Fibroblast of skin of right biceps (primary cell): ENCODE measurements around the gene SMIM1.

Experiments used
- DNase-seq: peaks from one replicate; pipeline ENCODE4 v3.0.0-alpha.2; 2013

Gene SMIM1

GRCh38 chr1:3759796-3760195, 12.8 kb upstream of the SMIM1 start:
- no peak for DNase-seq

- DNase-seq, result no peak
Measured at GRCh38 chr1:3761296-3762010, 11.1 kb upstream of the SMIM1 start.

GRCh38 chr1:3762151-3762872, 10.2 kb upstream of the SMIM1 start:
- no peak for DNase-seq

DNA sequence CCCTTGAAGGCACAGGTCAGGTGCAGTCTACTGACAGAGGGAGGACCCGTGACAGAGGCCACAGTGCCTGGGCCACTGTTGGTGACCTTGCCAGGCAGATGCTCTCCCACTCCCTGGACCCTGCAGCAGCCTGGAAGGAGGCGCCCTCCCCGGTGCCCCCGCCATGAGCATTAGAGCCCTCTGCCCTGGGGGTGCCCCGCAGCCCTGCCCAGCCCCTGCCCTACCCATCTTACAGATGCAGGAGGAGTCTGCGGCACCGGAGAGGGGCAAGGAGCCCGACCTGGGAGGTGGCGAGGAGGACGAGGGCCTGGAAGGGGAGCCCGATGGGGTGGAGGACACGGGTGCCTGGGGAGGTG, 9.7 kb upstream of the SMIM1 start:
- DNase-seq, result no peak

GRCh38 chr1:3763351-3764125, 9.0 kb upstream of the SMIM1 start:
- DNase-seq, result no peak

DNA sequence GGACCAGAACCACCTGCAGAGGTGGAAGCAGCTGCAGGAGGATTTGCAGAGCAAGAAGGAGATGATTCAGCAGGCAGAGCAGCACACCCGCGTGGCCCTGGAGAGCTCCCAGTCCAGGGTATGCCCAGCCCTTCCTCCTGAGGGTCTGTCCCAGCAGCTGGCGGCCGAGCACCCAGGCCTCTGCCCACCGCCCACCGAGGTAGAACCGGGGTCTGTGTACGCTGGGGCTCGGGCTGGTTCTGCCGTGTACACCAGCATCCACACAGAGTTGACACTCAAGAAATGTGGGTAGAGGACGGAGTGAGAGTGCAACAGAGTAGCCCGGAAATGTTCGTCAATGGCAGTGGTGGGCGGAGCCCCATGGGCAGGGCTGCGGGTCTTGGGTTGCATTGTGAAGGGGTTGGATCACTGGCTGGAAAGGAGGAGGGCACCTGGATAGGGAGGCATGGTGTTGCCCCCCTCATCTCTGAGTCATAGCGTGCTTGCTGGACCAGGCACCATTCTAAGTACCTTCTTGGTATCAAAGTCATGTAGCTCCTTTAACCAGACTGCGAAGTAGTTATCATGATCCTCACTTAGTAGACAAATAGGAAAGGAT, 5.1 kb upstream of the SMIM1 start:
- no peak for DNase-seq

DNA sequence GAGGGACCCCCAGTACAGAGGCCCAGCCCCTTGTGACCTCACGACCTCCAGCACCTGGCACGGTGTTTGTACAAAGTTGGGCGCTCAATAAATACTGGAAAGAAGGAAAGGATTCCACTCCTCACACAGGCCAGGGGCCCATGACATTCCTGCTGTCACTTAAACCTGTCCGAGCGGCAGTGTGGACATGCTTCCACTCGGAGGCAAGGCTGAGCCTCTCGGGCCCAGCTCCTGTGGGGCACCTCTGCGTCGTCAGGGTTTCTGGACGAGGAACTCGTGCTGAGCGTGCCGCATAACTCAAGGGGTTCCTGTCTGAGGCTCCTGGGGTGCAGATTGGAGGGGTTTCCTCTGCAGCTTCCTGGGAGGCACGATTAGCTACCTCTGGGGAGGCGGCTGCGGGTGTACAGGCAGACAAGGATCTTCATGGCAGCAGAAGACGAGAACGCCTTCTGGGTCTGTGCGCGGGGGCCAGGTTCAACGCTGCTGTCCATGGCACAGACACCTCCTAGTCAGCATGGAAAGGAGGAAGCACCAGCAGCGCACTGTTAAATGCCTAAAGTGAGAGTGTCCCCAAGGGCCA, 3.6 kb upstream of the SMIM1 start:
- DNase-seq, result no peak

- DNase-seq, result no peak
Measured at GRCh38 chr1:3770047-3770765, 2.3 kb upstream of the SMIM1 start.

- no peak for DNase-seq
Measured at GRCh38 chr1:3771108-3772026, 1.2 kb upstream of the SMIM1 start.

DNA sequence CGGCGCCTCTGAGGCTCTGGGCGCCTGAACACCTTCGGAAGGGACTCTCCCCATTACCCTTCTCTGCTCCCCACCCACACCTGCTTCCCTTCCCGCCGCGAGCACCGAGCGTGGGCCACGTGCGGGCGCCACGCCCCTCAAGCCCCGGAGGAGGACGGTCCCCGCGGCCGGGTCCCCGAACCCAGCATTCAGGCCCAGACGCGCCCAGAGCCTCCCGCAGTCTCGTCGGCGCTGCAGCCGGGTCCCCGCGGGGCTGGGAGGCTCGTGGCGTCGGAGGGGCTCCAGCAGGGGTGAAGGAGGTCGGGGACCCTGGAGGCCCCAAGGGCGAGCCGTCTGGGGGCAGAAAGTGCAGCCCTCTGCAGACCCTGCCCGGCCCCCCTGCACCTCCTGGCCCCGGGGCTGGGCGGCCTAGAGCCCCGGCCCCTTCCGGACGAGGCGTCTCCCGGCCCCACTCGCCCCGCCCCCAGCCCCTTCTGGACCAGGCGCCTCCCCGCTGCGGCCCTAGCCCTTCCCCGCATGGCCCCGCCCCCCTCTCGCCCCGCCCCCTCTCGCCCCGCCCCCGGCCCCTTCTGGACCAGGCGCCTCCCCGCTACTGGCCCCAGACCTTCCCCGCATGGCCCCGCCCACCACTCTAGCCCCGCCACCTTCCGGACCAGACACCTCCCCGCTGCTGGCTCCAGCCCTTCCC, 378 bp upstream of the SMIM1 start:
- DNase-seq, result peak; percentile 76

GRCh38 chr1:3773572-3774275, 1.2 kb downstream of the SMIM1 start:
- no peak for DNase-seq

DNA sequence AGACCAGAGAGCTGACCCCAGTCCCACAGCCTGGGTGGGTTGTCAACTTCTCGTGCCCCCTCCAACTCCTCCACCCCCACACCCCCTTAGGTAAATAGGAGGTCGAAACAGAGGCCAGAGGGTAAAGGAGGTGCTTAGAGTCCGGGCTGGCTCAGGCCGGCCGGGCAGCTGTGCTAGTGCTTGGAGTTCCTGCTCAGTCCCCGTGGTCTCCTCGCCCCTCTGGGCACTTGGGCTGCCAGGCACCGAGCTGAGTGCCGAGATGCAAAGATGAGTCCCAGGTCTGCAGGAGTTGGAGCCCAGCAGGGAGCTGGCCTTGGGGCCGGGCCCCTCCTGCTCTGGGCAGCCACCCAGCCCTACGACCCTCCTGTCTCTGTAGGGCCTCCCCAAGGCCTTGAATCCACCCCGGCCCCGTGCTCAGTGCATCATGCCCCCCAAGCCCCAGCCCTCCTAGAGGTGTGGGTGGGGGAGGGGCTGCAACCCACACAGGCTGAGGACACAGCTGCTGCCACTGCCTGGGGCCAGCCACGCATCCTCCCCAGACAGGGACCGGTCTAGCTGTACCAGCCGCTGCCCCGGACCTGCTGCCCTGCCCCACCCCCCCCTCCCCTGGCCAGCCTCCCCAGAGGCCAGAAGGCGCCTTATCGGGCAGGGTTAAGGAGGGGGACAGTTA, 1.9 kb downstream of the SMIM1 start:
- no peak for DNase-seq

DNA sequence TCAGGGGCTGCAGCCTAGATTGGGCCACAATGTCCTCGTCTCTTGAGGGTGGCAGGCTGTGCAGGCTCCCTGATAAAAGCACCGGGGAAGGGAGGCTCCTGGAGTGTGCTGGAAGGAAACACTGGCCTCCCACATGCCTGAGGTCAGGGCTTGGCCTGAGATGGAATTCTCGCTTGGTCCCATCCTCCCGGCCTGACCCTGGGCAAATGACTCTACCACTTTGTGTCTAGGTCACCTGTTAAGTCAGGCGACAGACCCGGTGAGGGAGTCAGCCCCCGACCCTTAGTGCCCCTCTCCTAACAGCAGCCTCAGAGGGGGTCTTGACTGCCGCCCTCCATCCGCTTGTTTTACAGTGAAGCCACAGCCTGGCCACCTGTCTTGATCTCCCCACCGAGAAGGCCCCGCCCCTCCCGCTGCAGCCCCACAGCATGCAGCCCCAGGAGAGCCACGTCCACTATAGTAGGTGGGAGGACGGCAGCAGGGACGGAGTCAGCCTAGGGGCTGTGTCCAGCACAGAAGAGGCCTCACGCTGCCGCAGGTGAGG, 2.5 kb downstream of the SMIM1 start:
- no peak for DNase-seq

DNA sequence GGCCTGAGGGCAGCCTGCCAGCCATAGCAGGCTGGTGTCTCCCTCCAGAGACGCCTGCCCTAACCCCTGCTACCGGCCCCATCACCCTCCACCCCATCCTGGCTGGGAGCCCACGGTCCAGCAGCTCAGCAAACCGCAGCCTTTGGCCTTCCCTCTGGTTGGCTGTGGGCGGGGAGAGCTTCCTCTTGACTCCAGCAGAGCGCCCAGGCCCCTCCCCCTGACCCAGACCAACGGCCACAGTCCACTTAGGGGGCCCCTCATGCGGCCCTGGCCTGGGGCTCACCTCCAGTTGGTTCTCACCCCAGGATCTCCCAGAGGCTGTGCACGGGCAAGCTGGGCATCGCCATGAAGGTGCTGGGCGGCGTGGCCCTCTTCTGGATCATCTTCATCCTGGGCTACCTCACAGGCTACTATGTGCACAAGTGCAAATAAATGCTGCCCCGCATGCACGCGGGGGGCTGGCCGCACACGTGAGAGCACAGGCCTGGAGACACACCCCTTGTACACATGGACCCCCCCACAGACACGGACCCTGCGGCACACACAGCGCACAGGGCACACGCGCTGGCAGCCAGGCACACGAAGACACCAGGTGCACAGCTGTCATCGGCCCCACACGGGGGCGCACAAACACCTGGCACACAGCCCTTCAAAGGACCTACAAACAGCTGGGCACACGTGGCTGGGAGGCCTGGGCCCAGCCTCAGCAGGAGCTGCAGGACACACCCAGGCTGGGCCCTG, 3.1 kb downstream of the SMIM1 start:
- peak; percentile 41 for DNase-seq

DNA sequence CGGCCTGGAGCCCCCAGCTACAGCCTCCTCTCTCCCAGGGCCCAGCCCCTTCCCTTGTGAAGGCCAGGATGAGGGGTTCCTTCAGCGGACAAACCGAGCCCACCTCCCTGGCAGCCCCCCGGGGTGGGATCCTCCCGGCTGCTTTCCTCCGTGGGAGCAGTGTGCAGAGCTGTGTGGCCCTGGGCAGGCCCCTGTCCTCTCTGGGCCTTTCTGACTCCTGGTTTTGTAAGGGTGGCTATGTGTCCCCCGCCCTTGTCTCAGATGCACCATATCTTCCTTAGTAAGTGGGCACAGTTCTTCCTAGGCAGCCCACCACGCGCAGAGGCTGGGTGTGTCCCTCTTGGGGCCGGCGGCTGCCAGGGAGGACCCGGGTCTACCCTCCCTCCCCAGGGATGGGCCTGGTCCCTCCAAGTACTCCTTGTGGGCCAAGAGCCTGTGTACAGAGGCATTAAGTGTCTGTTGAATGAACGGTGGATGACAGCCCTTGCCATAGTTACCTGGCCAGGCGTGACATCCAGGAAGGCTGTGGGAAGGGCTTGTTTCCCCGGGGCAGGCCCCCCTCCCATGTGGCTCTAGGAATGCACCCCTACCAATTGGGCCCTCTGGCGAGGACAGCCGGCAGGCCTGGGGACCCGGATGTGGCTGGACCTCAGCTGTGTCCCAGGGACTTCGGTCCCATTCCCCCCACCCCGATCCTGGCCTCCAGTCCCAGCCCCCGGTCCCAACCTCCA, 3.8 kb downstream of the SMIM1 start:
- DNase-seq, result no peak

GRCh38 chr1:3777078-3777547, 4.6 kb downstream of the SMIM1 start:
- DNase-seq, result no peak
